PC-9 (cell line): ENCODE measurements around the gene ZFYVE9.

Source experiments
- CTCF ChIP-seq: fragments of 200-600 bp; sonication (generic); conservative IDR thresholded peaks from 2 replicates; pipeline ENCODE4 v1.6.1; 2017; ENCODE audit warnings: mixed run types, antibody characterized with exemption, mild to moderate bottlenecking, moderate library complexity
- EZH2 ChIP-seq: fragments of 200-600 bp; sonication (generic); IDR thresholded peaks from 2 replicates; pipeline ENCODE4 v1.8.0; 2017; ENCODE audit warnings: antibody characterized with exemption, low read depth

DNA sequence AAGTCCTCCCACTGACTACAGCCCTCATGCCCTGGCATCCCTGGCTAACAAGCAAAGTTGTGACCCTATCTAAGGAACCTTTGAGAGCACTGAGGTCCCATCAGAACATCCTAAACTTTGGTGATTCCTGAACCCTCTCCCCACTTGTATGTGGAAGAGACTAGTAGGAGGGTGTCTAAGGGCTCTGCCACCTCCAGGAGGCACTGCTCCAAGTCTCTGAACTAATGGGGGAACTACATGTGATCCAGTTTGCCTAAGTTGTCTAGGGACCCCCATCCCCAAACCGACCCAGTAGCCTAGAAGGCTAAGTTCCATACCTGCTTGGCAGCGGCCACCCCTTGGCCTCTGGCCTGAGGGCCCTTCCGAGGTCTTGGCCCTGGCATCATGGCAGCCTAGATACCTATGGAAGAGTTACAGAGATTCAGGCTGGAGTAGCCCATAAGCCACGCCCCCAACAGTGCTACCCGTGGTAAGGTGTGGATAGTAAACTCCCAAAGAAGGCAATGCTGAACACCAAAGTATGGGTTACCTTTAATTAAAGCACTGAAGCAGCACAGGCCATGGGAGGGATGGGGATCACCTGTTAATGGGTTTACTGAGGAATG is 222.4 kb downstream of the ZFYVE9 start:
- TF ChIP-seq CTCF (no peak), EZH2 (no peak)
